ENCODE results near the gene MCRS1.
A peak's percentile ranks its signal among the peaks of the same experiment; 100 is the strongest.

MCRS1 gene

GRCh38 chr12:49552425-49552824 is 15.5 kb downstream of the MCRS1 start:
- no peak for TF ChIP-seq CTCF (IDR thresholded peaks at IDR 0.05)
- Histone ChIP-seq H3K27me3 (peaks cover 0 to 26% of the 10 kb centered on the region in 2 donors), H3K27ac (peak overlapping the region in 1 of 2 donors; percentile 7), H3K36me3 (peaks cover 0 to 20% (median 13%) of the 10 kb centered on the region in 3 donors), H3K4me3 (no peak overlapping the region), H3K4me1 (peaks cover 0 to 25% (median 16%) of the 10 kb centered on the region in 4 donors), H3K9me3 (no peaks in the 10 kb centered on the region)
- intact Hi-C loops (cut with DNase I; ENCODE audit: low total_unique reads): no loop called here
- no peak for DNase-seq

- H3K27ac ChIP-seq: peak overlapping the region in 1 of 2 donors; percentile 41
- intact Hi-C loops (cut with DNase I; ENCODE audit: low total_unique reads): no loop called here
- no peak for TF ChIP-seq CTCF (IDR thresholded peaks at IDR 0.05)
- peak in 1 of 2 donors; percentile 87 for DNase-seq
- H3K4me3 ChIP-seq: no peak overlapping the region
- H3K9me3 ChIP-seq: no peaks in the 10 kb centered on the region
- H3K27me3 ChIP-seq: peaks cover 0 to 30% of the 10 kb centered on the region in 2 donors
- H3K4me1 ChIP-seq: peaks cover 0 to 25% (median 16%) of the 10 kb centered on the region in 4 donors
- peaks cover 0 to 16% (median 9%) of the 10 kb centered on the region in 3 donors for H3K36me3 ChIP-seq
Measured at GRCh38 chr12:49552014-49552413, 15.9 kb downstream of the MCRS1 start.

DNA sequence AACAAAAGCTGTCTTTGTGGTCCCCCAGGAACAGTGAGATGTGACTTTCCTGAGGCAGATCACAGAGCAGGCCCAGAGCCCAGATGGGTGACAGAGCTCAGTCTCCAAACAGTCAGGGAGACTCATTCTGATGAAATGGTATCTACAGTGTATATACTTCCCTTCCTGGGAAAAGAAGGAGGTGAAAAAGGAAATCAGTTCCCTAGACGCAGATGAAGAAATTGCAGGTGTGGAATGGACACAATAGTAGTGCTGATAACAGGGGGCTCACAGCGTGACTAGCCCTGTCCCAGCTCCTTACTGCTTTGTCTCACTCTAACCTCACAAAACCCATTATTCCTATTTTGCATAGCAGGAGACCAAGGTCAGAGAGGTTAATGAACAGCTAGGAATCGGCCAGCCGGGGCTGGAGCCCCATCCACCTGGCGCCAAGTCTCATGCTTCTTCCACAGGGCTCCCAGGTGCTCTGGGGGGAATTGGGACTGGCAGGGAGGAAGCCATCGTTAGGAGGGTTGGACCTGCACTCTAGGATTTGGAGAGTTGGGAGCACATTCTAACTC is 17.2 kb downstream of the MCRS1 start:
- no peak for DNase-seq
- Histone ChIP-seq H3K9me3 (no peaks in the 10 kb centered on the region), H3K36me3 (peaks cover 0 to 3% (median under 1%) of the 10 kb centered on the region in 3 donors), H3K27me3 (peaks cover 0 to 42% of the 10 kb centered on the region in 2 donors), H3K4me1 (peaks cover 0 to 25% (median 16%) of the 10 kb centered on the region in 4 donors), H3K27ac (no peak overlapping the region), H3K4me3 (no peak overlapping the region)
- intact Hi-C loops (cut with DNase I; ENCODE audit: low total_unique reads): no loop called here
- no peak for TF ChIP-seq CTCF (IDR thresholded peaks at IDR 0.05)

DNA sequence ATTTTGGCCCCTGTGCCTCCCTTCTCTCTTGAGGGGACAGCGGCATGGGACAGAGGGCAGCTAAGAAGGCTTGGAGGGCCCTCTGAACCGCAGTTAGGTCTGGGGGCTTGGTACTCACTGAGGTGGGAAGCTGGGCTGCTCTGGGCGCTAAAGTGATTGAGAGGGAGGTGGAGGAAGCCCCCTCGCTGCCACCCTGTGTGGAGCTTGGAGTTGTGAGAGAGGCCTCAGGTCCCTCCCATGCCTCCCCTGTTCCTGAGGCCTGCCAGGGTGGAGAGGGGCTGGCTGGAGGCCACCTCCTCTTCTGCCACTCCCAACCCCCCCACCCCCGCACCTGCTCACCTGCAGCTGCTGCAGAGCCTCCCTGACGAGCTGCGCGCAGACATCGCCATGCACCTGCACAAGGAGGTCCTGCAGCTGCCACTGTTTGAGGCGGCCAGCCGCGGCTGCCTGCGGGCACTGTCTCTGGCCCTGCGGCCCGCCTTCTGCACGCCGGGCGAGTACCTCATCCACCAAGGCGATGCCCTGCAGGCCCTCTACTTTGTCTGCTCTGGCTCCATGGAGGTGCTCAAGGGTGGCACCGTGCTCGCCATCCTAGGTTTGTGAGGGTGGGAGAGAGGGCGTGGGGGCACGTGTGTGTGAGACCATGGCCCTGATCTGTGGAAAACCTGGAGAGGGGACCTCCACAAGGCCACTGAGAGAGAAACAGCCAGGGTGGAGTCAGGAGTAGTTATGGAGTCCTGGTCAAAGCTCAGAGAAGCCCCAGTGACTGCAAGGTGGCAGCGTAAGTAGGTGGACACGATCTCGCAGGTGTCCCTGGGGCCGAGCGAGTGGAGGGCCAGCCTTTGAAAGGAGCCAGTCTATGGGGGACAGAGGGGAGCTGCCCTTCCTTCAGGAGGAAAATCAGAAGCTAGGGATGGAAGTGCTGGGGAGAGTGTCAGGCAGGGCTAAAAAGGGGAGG is 17.9 kb downstream of the MCRS1 start:
- intact Hi-C loops (cut with DNase I; ENCODE audit: low total_unique reads): no loop called here
- TF ChIP-seq CTCF (IDR thresholded peaks at IDR 0.05): no peak
- H3K4me3 ChIP-seq: no peak overlapping the region

DNA sequence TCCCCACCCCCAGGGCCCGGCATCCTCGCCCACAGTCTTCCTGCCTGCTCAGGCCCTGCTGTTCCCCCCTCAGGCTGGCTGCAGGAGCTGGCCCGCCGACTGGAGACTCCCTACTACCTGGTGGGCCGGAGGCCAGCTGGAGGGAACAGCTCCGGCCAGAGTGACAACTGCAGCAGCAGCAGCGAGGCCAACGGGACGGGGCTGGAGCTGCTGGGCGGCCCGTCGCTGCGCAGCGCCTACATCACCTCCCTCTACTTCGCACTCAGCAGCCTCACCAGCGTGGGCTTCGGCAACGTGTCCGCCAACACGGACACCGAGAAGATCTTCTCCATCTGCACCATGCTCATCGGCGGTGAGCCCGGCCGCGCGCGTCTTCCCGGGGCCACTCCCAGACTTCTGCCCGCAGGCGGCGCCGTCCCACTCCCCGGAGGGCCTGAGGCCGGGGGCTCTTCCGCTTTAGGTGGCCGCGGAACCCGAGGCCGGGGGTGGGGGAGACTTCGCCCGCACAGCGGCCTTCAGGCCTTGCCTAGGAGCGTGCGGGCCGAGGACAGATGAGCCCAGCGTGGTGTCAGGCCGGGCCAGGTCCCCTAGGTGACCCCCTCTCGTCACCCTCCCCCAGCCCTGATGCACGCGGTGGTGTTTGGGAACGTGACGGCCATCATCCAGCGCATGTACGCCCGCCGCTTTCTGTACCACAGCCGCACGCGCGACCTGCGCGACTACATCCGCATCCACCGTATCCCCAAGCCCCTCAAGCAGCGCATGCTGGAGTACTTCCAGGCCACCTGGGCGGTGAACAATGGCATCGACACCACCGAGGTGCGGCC is 18.9 kb downstream of the MCRS1 start:
- no peak for DNase-seq
- Histone ChIP-seq H3K27me3 (peaks cover 0 to 52% of the 10 kb centered on the region in 2 donors), H3K4me3 (peak overlapping the region; percentile 33 to 44), H3K36me3 (no peaks in the 10 kb centered on the region), H3K4me1 (peaks cover 0 to 25% (median 16%) of the 10 kb centered on the region in 4 donors), H3K9me3 (no peaks in the 10 kb centered on the region), H3K27ac (no peak overlapping the region)
- intact Hi-C loops (cut with DNase I; ENCODE audit: low total_unique reads): no loop called here
- peak; percentile 21 to 36 for TF ChIP-seq CTCF (IDR thresholded peaks at IDR 0.05)

More for the DNA sequence above, 17.9 kb downstream of the MCRS1 start:
- H3K27ac ChIP-seq: no peak overlapping the region
- DNase-seq: no peak
- no peaks in the 10 kb centered on the region for H3K9me3 ChIP-seq
- H3K4me1 ChIP-seq: peaks cover 0 to 25% (median 16%) of the 10 kb centered on the region in 4 donors
- H3K36me3 ChIP-seq: no peaks in the 10 kb centered on the region
- peaks cover 0 to 50% of the 10 kb centered on the region in 2 donors for H3K27me3 ChIP-seq

Data from tibial artery (tissue), 4 donors.